GM23338 (cell line): Measurements from ENCODE around the gene SMARCC1. TPM values are rescaled to one million over a fixed set of nuclear protein-coding genes. Genes with fewer than 3 reads are reported as not detected.
A peak's percentile ranks its signal among the peaks of the same experiment; 100 is the strongest.

Experiments used
- ATAC-seq: fragments of 200-7000 bp; cut with Tn5 transposase; 3 replicates; pipeline ENCODE4 v1.9.1; 2020
- DNase-seq: peaks from one replicate; pipeline ENCODE4 v3.0.0-alpha.2; 2015; ENCODE audit warnings: low spot score
- H2AFZ ChIP-seq: fragments of 200-600 bp; sonication (generic); 2 replicates; pipeline ENCODE4 v1.8.0; 2016; ENCODE audit warnings: antibody characterized with exemption, mild to moderate bottlenecking, moderate library complexity
- H3F3A ChIP-seq: fragments of 200-600 bp; sonication (generic); replicated peaks from 2 replicates; pipeline ENCODE4 v1.8.0; 2017; ENCODE audit warnings: antibody characterized with exemption, mixed run types, low read depth
- H3K27ac ChIP-seq: fragments of 200-600 bp; sonication (generic); 2 replicates; pipeline ENCODE4 v1.6.1; 2016; ENCODE audit warnings: low read depth
- H3K27me3 ChIP-seq: fragments of 200-600 bp; sonication (generic); 2 replicates; pipeline ENCODE4 v1.8.0; 2016; ENCODE audit warnings: mild to moderate bottlenecking, mixed run types, moderate library complexity; ENCODE audit not compliant: insufficient read depth
- H3K36me3 ChIP-seq: fragments of 200-600 bp; sonication (generic); 2 replicates; pipeline ENCODE4 v1.8.0; 2016; ENCODE audit warnings: mild to moderate bottlenecking; ENCODE audit not compliant: insufficient read depth
- H3K4me1 ChIP-seq: fragments of 200-600 bp; sonication (generic); 2 replicates; pipeline ENCODE4 v1.8.0; 2016; ENCODE audit warnings: mild to moderate bottlenecking, moderate library complexity; ENCODE audit not compliant: insufficient read depth
- H3K4me2 ChIP-seq: fragments of 200-600 bp; sonication (generic); 2 replicates; pipeline ENCODE4 v1.7.1; 2017; ENCODE audit warnings: mixed run types
- H3K4me3 ChIP-seq: fragments of 200-600 bp; sonication (generic); 2 replicates; pipeline ENCODE4 v1.6.1; 2016; ENCODE audit warnings: mixed run types
- H3K79me2 ChIP-seq: fragments of 200-600 bp; sonication (generic); replicated peaks from 2 replicates; pipeline ENCODE4 v1.8.0; 2017; ENCODE audit warnings: mild to moderate bottlenecking; ENCODE audit not compliant: insufficient read depth
- H3K9me2 ChIP-seq: fragments of 200-600 bp; sonication (generic); 2 replicates; pipeline ENCODE4 v1.8.0; 2017; ENCODE audit not compliant: insufficient read depth
- H4K20me1 ChIP-seq: fragments of 200-600 bp; sonication (generic); replicated peaks from 2 replicates; pipeline ENCODE4 v1.8.0; 2017; ENCODE audit warnings: mild to moderate bottlenecking; ENCODE audit not compliant: insufficient read depth
- H3K27ac Mint-ChIP-seq: 2 replicates; pipeline ENCODE4 v1.8.0; 2020; ENCODE audit warnings: inconsistent platforms, mild to moderate bottlenecking, moderate library complexity, mixed read lengths
- H3K27me3 Mint-ChIP-seq: 3 replicates; pipeline ENCODE4 v1.8.0; 2022; ENCODE audit warnings: low read depth, mild to moderate bottlenecking, moderate library complexity, mixed read lengths, inconsistent platforms; ENCODE audit not compliant: insufficient read depth, poor library complexity
- H3K36me3 Mint-ChIP-seq: 3 replicates; pipeline ENCODE4 v1.8.0; 2021; ENCODE audit warnings: low read depth, mild to moderate bottlenecking, inconsistent platforms, moderate library complexity, mixed read lengths
- H3K4me1 Mint-ChIP-seq: 3 replicates; pipeline ENCODE4 v1.8.0; 2020; ENCODE audit warnings: mild to moderate bottlenecking, inconsistent platforms, mixed read lengths
- H3K4me3 Mint-ChIP-seq: 3 replicates; pipeline ENCODE4 v1.8.0; 2021; ENCODE audit warnings: moderate library complexity, mild to moderate bottlenecking, inconsistent platforms, mixed read lengths
- H3K9me3 Mint-ChIP-seq: 3 replicates; pipeline ENCODE4 v1.8.0; 2020; ENCODE audit warnings: moderate library complexity, mild to moderate bottlenecking, inconsistent platforms, mixed read lengths
- CREB1 ChIP-seq: fragments of 250-450 bp; sonication (Bioruptor Pico); IDR thresholded peaks from 2 replicates; pipeline ENCODE4 v1.5.0; 2020; ENCODE audit warnings: low read depth, mild to moderate bottlenecking, moderate library complexity
- EZH2 ChIP-seq: fragments of 200-600 bp; sonication (generic); IDR thresholded peaks from one replicate; pipeline ENCODE4 v1.8.0; 2017; ENCODE audit warnings: antibody characterized with exemption, mild to moderate bottlenecking, low read depth; ENCODE audit not compliant: unreplicated experiment
- EZH2phosphoT487 ChIP-seq: fragments of 200-600 bp; sonication (generic); IDR thresholded peaks from one replicate; pipeline ENCODE4 v1.8.1; 2018; ENCODE audit warnings: antibody characterized with exemption; ENCODE audit not compliant: unreplicated experiment
- NANOG ChIP-seq: IDR thresholded peaks from 2 replicates; pipeline ENCODE4 v1.6.1; 2016; ENCODE audit warnings: antibody characterized with exemption, borderline replicate concordance
- POLR2AphosphoS5 ChIP-seq: IDR thresholded peaks from 2 replicates; pipeline ENCODE4 v1.6.1; 2016; ENCODE audit warnings: antibody characterized with exemption, low read depth
- REST ChIP-seq: IDR thresholded peaks from one replicate; pipeline ENCODE4 v1.6.1; 2018; ENCODE audit warnings: antibody characterized with exemption; ENCODE audit not compliant: unreplicated experiment
- ZNF462 ChIP-seq: fragments of 250-450 bp; sonication (Bioruptor Pico); IDR thresholded peaks from 2 replicates; pipeline ENCODE4 v1.5.0; 2020; ENCODE audit warnings: mild to moderate bottlenecking, moderate library complexity
- polyA plus RNA-seq: library from polyadenylated mRNA; unstranded; fragments of >200 nt; fragmentation: Nextera tagmentation; extraction: Ambion mirVana; gene quantifications from 2 replicates; pipeline ENCODE4 v1.2.1, GENCODE V29; 2016
- total RNA-seq: library from RNA; depleted of rRNA; stranded (reverse); fragments of >200 nt; shearing (Covaris generic); gene quantifications from 2 replicates; pipeline ENCODE4 v1.2.3, GENCODE V29; 2014

SMARCC1 gene
- total and polyA plus RNA-seq, 2 experiments from 2014 or later = 105 to 171 TPM

- TF ChIP-seq ZNF462 = no peak
These were observed 199.9 kb downstream of the SMARCC1 start (continued) for GRCh38 chr3:47581835-47582234.

GRCh38 chr3:47581422-47581821, 200.3 kb downstream of the SMARCC1 start:
- no peak for ATAC-seq

GRCh38 chr3:47580481-47580880, 201.2 kb downstream of the SMARCC1 start:
- Histone ChIP-seq H4K20me1 (peaks cover 6% of the 10 kb centered on the region; the same call in 1 of the 2 replicates), H3K4me3 (no peak overlapping the region), H3K4me1 (peaks cover 11% of the 10 kb centered on the region), H3K9me2 (no peaks in the 10 kb centered on the region), H3K27me3 (peaks cover 50% of the 10 kb centered on the region), H3K79me2 (no peaks in the 10 kb centered on the region), H2AFZ (no peak overlapping the region), H3K27ac (no peak overlapping the region), H3K36me3 (peaks cover 4% of the 10 kb centered on the region; the same call in 1 of the 2 replicates), H3F3A (peaks cover 39% of the 10 kb centered on the region), H3K4me2 (no peak overlapping the region)
- no peak for ATAC-seq
- DNase-seq = no peak
- Mint-ChIP-seq H3K27me3 (peaks cover 47% of the 10 kb centered on the region), H3K4me1 (peaks cover 22% of the 10 kb centered on the region), H3K27ac (no peak overlapping the region), H3K36me3 (peaks cover 7% of the 10 kb centered on the region), H3K9me3 (no peaks in the 10 kb centered on the region; the same call in 2 of the 3 replicates), H3K4me3 (0 out of 3 replicates have a peak overlapping the region, but pooled peaks have one; percentile 20)
- TF ChIP-seq EZH2phosphoT487 (no peak), EZH2 (no peak), NANOG (no peak), REST (no peak)

More at GRCh38 chr3:47581422-47581821, 200.3 kb downstream of the SMARCC1 start:
- peaks cover 6% of the 10 kb centered on the region; the same call in 1 of the 2 replicates for H4K20me1 ChIP-seq
- H3K36me3 ChIP-seq = peaks cover 8% of the 10 kb centered on the region; the same call in 1 of the 2 replicates
- peaks cover 14% of the 10 kb centered on the region for H3K36me3 Mint-ChIP-seq
- no peak overlapping the region for H3K27ac ChIP-seq
- H3K4me3 ChIP-seq = no peak overlapping the region
- peaks cover 42% of the 10 kb centered on the region for H3F3A ChIP-seq
- H3K27ac Mint-ChIP-seq = no peak overlapping the region
- no peaks in the 10 kb centered on the region for H3K79me2 ChIP-seq
- H3K4me1 ChIP-seq = peaks cover 11% of the 10 kb centered on the region
- H3K27me3 Mint-ChIP-seq = peaks cover 47% of the 10 kb centered on the region
- DNase-seq = no peak
- H3K27me3 ChIP-seq = peaks cover 47% of the 10 kb centered on the region
- H3K4me3 Mint-ChIP-seq = no peak overlapping the region
- H3K4me2 ChIP-seq = no peak overlapping the region
- H3K9me2 ChIP-seq = no peaks in the 10 kb centered on the region
- H2AFZ ChIP-seq = no peak overlapping the region
- TF ChIP-seq CREB1 (CRISPR knock-in tag) (no peak), POLR2AphosphoS5 (peak; percentile 25; the same call in 1 of the 2 replicates)
- H3K4me1 Mint-ChIP-seq = peaks cover 20% of the 10 kb centered on the region
- H3K9me3 Mint-ChIP-seq = no peaks in the 10 kb centered on the region
